ENCODE data around the gene BCL2L14.
"Not testable (repeated sequence)": the region's sequence is repeated elsewhere in the genome, so short reads cannot be mapped to it uniquely, and the experiment has no call there.

BCL2L14 gene

GRCh38 chr12:12088761-12089160 is 18.0 kb downstream of the BCL2L14 start:
- H3K36me3 ChIP-seq (ENCODE audit: insufficient read depth, low read length), result no peaks in the 10 kb centered on the region
- no peak overlapping the region for H3K4me3 ChIP-seq (ENCODE audit: low read depth in 1 of 2, low read length in 2 of 2)
- no peak overlapping the region for H3K9ac ChIP-seq (ENCODE audit: low read length)

GRCh38 chr12:12091071-12091470 is 20.3 kb downstream of the BCL2L14 start:
- Histone ChIP-seq H3K9me3 (ENCODE audit: low read length) (no peaks in the 10 kb centered on the region), H3K9ac (ENCODE audit: low read length) (no peak overlapping the region), H3K27ac (ENCODE audit: low read depth, low read length) (no peak overlapping the region)

More at GRCh38 chr12:12088761-12089160, 18.0 kb downstream of the BCL2L14 start:
- no peak overlapping the region for H3K27ac ChIP-seq (ENCODE audit: low read depth, low read length)
- H3K27me3 ChIP-seq (ENCODE audit: control insufficient read depth in 1 of 2, insufficient read depth in 2 of 2, low read length in 2 of 2), result no peaks in the 10 kb centered on the region
- no peaks in the 10 kb centered on the region for H3K9me3 ChIP-seq (ENCODE audit: low read length)
- no peaks in the 10 kb centered on the region for H3K4me1 ChIP-seq (ENCODE audit: insufficient read depth, low read length)

GRCh38 chr12:12091977-12092663 is 21.4 kb downstream of the BCL2L14 start:
- H3K9ac ChIP-seq (ENCODE audit: low read length), result no peak overlapping the region
- H3K36me3 ChIP-seq (ENCODE audit: insufficient read depth, low read length), result no peaks in the 10 kb centered on the region
- no peaks in the 10 kb centered on the region for H3K9me3 ChIP-seq (ENCODE audit: low read length)
- no peaks in the 10 kb centered on the region for H3K4me1 ChIP-seq (ENCODE audit: insufficient read depth, low read length)
- no peak overlapping the region for H3K27ac ChIP-seq (ENCODE audit: low read depth, low read length)
- H3K4me3 ChIP-seq (ENCODE audit: low read depth in 1 of 2, low read length in 2 of 2), result no peak overlapping the region
- no peaks in the 10 kb centered on the region for H3K27me3 ChIP-seq (ENCODE audit: control insufficient read depth in 1 of 2, insufficient read depth in 2 of 2, low read length in 2 of 2)

More at GRCh38 chr12:12091071-12091470, 20.3 kb downstream of the BCL2L14 start:
- Histone ChIP-seq H3K4me1 (ENCODE audit: insufficient read depth, low read length) (no peaks in the 10 kb centered on the region), H3K4me3 (ENCODE audit: low read depth in 1 of 2, low read length in 2 of 2) (no peak overlapping the region), H3K36me3 (ENCODE audit: insufficient read depth, low read length) (no peaks in the 10 kb centered on the region), H3K27me3 (ENCODE audit: control insufficient read depth in 1 of 2, insufficient read depth in 2 of 2, low read length in 2 of 2) (no peaks in the 10 kb centered on the region)

- Histone ChIP-seq H3K27ac (ENCODE audit: low read depth, low read length) (no peak overlapping the region), H3K9me3 (ENCODE audit: low read length) (no peaks in the 10 kb centered on the region), H3K36me3 (ENCODE audit: insufficient read depth, low read length) (no peaks in the 10 kb centered on the region)
These were observed 23.7 kb downstream of the BCL2L14 start for GRCh38 chr12:12094481-12094880.

GRCh38 chr12:12095021-12095420 is 24.3 kb downstream of the BCL2L14 start:
- no peak overlapping the region for H3K4me3 ChIP-seq (ENCODE audit: low read depth in 1 of 2, low read length in 2 of 2)
- no peak overlapping the region for H3K27ac ChIP-seq (ENCODE audit: low read depth, low read length)
- no peak overlapping the region for H3K9ac ChIP-seq (ENCODE audit: low read length)
- H3K9me3 ChIP-seq (ENCODE audit: low read length), result no peaks in the 10 kb centered on the region
- no peaks in the 10 kb centered on the region for H3K4me1 ChIP-seq (ENCODE audit: insufficient read depth, low read length)
- no peaks in the 10 kb centered on the region for H3K36me3 ChIP-seq (ENCODE audit: insufficient read depth, low read length)
- H3K27me3 ChIP-seq (ENCODE audit: control insufficient read depth in 1 of 2, insufficient read depth in 2 of 2, low read length in 2 of 2), result no peaks in the 10 kb centered on the region

More at GRCh38 chr12:12094481-12094880, 23.7 kb downstream of the BCL2L14 start:
- Histone ChIP-seq H3K4me3 (ENCODE audit: low read depth in 1 of 2, low read length in 2 of 2) (no peak overlapping the region), H3K27me3 (ENCODE audit: control insufficient read depth in 1 of 2, insufficient read depth in 2 of 2, low read length in 2 of 2) (no peaks in the 10 kb centered on the region), H3K9ac (ENCODE audit: low read length) (no peak overlapping the region), H3K4me1 (ENCODE audit: insufficient read depth, low read length) (no peaks in the 10 kb centered on the region)

GRCh38 chr12:12097891-12098690 is 27.4 kb downstream of the BCL2L14 start:
- Histone ChIP-seq H3K4me1 (ENCODE audit: insufficient read depth, low read length) (no peaks in the 10 kb centered on the region), H3K9me3 (ENCODE audit: low read length) (no peaks in the 10 kb centered on the region), H3K4me3 (ENCODE audit: low read depth in 1 of 2, low read length in 2 of 2) (no peak overlapping the region), H3K9ac (ENCODE audit: low read length) (no peak overlapping the region), H3K27ac (ENCODE audit: low read depth, low read length) (no peak overlapping the region), H3K36me3 (ENCODE audit: insufficient read depth, low read length) (no peaks in the 10 kb centered on the region), H3K27me3 (ENCODE audit: control insufficient read depth in 1 of 2, insufficient read depth in 2 of 2, low read length in 2 of 2) (no peaks in the 10 kb centered on the region)

- Histone ChIP-seq H3K9ac (ENCODE audit: low read length) (no peak overlapping the region), H3K27me3 (ENCODE audit: control insufficient read depth in 1 of 2, insufficient read depth in 2 of 2, low read length in 2 of 2) (no peaks in the 10 kb centered on the region), H3K9me3 (ENCODE audit: low read length) (no peaks in the 10 kb centered on the region), H3K27ac (ENCODE audit: low read depth, low read length) (no peak overlapping the region), H3K4me3 (ENCODE audit: low read depth in 1 of 2, low read length in 2 of 2) (no peak overlapping the region), H3K36me3 (ENCODE audit: insufficient read depth, low read length) (no peaks in the 10 kb centered on the region), H3K4me1 (ENCODE audit: insufficient read depth, low read length) (no peaks in the 10 kb centered on the region)
These were observed 27.9 kb downstream of the BCL2L14 start for GRCh38 chr12:12098691-12099015.

GRCh38 chr12:12099102-12099501 is 28.4 kb downstream of the BCL2L14 start:
- no peaks in the 10 kb centered on the region for H3K36me3 ChIP-seq (ENCODE audit: insufficient read depth, low read length)
- H3K9ac ChIP-seq (ENCODE audit: low read length), result no peak overlapping the region
- H3K4me3 ChIP-seq (ENCODE audit: low read depth in 1 of 2, low read length in 2 of 2), result no peak overlapping the region
- H3K27ac ChIP-seq (ENCODE audit: low read depth, low read length), result no peak overlapping the region
- no peaks in the 10 kb centered on the region for H3K4me1 ChIP-seq (ENCODE audit: insufficient read depth, low read length)
- no peaks in the 10 kb centered on the region for H3K9me3 ChIP-seq (ENCODE audit: low read length)
- H3K27me3 ChIP-seq (ENCODE audit: control insufficient read depth in 1 of 2, insufficient read depth in 2 of 2, low read length in 2 of 2), result no peaks in the 10 kb centered on the region

- Histone ChIP-seq H3K9me3 (ENCODE audit: low read length) (no peaks in the 10 kb centered on the region), H3K4me1 (ENCODE audit: insufficient read depth, low read length) (no peaks in the 10 kb centered on the region), H3K4me3 (ENCODE audit: low read depth in 1 of 2, low read length in 2 of 2) (no peak overlapping the region), H3K36me3 (ENCODE audit: insufficient read depth, low read length) (no peaks in the 10 kb centered on the region), H3K27ac (ENCODE audit: low read depth, low read length) (no peak overlapping the region), H3K9ac (ENCODE audit: low read length) (no peak overlapping the region), H3K27me3 (ENCODE audit: control insufficient read depth in 1 of 2, insufficient read depth in 2 of 2, low read length in 2 of 2) (no peaks in the 10 kb centered on the region)
These were observed 36.9 kb downstream of the BCL2L14 start for GRCh38 chr12:12107678-12108077.

- Histone ChIP-seq H3K27ac (ENCODE audit: low read depth, low read length) (no peak overlapping the region), H3K9ac (ENCODE audit: low read length) (no peak overlapping the region), H3K4me3 (ENCODE audit: low read depth in 1 of 2, low read length in 2 of 2) (no peak overlapping the region), H3K9me3 (ENCODE audit: low read length) (no peaks in the 10 kb centered on the region), H3K4me1 (ENCODE audit: insufficient read depth, low read length) (no peaks in the 10 kb centered on the region), H3K36me3 (ENCODE audit: insufficient read depth, low read length) (no peaks in the 10 kb centered on the region), H3K27me3 (ENCODE audit: control insufficient read depth in 1 of 2, insufficient read depth in 2 of 2, low read length in 2 of 2) (no peaks in the 10 kb centered on the region)
These were observed 37.8 kb downstream of the BCL2L14 start for GRCh38 chr12:12108441-12109058.

- not testable (repeated sequence) for H3K36me3 ChIP-seq (ENCODE audit: insufficient read depth, low read length); H3K4me1 ChIP-seq (ENCODE audit: insufficient read depth, low read length); H3K9me3 ChIP-seq (ENCODE audit: low read length); H3K27me3 ChIP-seq (ENCODE audit: control insufficient read depth in 1 of 2, insufficient read depth in 2 of 2, low read length in 2 of 2); H3K9ac ChIP-seq (ENCODE audit: low read length); H3K27ac ChIP-seq (ENCODE audit: low read depth, low read length); H3K4me3 ChIP-seq (ENCODE audit: low read depth in 1 of 2, low read length in 2 of 2)
These were observed 40.3 kb downstream of the BCL2L14 start for GRCh38 chr12:12110923-12111555.

Data from muscle layer of colon (tissue), 2 donors.